Ovary (tissue), 3 donors: ENCODE results near the gene MALRD1.

Source experiments
- POLR2A ChIP-seq: fragments of 450-650 bp; IDR thresholded peaks from one replicate; pipeline ENCODE4 v1.6.1; 2017; ENCODE audit warnings: antibody characterized with exemption, mild to moderate bottlenecking, moderate library complexity
- TF ChIP-seq, protein P1 (sequence below), 3 donors: fragments of 450-650 bp in 2 of 3; fragments of 200-600 bp in 1 of 3; IDR thresholded peaks; one replicate each; pipeline versions ENCODE4 v1.5.1 to v1.8.0; 2016 to 2022; ENCODE audit warnings: antibody characterized with exemption in 3 of 3, mild to moderate bottlenecking in 1 of 3
- donor health status: DM: no; HTN: no; CAD: no.

DNA sequence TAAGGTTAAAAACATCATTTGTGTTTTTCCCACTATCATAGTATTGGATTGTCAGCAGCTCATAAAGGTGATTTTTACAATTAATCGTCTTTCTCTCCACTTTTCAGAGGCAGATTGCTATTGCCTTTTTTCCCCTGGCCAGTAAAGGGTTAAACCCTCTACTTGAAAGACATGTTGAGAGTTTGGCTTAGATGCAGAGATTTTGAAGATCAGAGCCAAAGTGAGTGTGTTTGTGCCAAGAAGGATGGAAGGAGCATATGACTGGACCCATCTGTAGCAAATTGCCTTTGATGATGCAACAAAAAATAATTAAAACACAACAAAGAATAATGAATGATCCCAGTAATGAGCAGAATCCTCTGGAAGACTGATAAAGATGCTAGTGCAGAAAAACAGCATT is 373.1 kb downstream of the MALRD1 start:
- TF ChIP-seq, protein P1, sequence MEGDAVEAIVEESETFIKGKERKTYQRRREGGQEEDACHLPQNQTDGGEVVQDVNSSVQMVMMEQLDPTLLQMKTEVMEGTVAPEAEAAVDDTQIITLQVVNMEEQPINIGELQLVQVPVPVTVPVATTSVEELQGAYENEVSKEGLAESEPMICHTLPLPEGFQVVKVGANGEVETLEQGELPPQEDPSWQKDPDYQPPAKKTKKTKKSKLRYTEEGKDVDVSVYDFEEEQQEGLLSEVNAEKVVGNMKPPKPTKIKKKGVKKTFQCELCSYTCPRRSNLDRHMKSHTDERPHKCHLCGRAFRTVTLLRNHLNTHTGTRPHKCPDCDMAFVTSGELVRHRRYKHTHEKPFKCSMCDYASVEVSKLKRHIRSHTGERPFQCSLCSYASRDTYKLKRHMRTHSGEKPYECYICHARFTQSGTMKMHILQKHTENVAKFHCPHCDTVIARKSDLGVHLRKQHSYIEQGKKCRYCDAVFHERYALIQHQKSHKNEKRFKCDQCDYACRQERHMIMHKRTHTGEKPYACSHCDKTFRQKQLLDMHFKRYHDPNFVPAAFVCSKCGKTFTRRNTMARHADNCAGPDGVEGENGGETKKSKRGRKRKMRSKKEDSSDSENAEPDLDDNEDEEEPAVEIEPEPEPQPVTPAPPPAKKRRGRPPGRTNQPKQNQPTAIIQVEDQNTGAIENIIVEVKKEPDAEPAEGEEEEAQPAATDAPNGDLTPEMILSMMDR (IDR thresholded peaks at IDR 0.05), result no peak
- no peak for TF ChIP-seq POLR2A
